CD4-positive, alpha-beta T cell treated with Interleukin-4 for 4 hours (primary cell): Measurements from ENCODE around the gene ITGA8.
"Not testable (repeated sequence)": the region's sequence is repeated elsewhere in the genome, so short reads cannot be mapped to it uniquely, and the experiment has no call there.

Source experiments
- DNase-seq: peaks from one replicate; pipeline ENCODE4 v3.0.0-alpha.2; 2020

Gene ITGA8

GRCh38 chr10:15719899-15720634, at the start of gene ITGA8:
TSS of gene ITGA8 (minus strand) at chr10:15719922. CDS start at chr10:15719771, 151 bp downstream.
- no peak for DNase-seq

- no peak for DNase-seq
These were observed 45.3 kb upstream of the ITGA8 start for GRCh38 chr10:15764892-15765454.

- DNase-seq, result no peak
These were observed 43.3 kb upstream of the ITGA8 start for GRCh38 chr10:15763006-15763405.

GRCh38 chr10:15762239-15762638, 42.5 kb upstream of the ITGA8 start:
- DNase-seq, result not testable (repeated sequence)

GRCh38 chr10:15761224-15761623, 41.5 kb upstream of the ITGA8 start:
- DNase-seq, result not testable (repeated sequence)

- DNase-seq, result no peak
These were observed 41.0 kb upstream of the ITGA8 start for GRCh38 chr10:15760681-15761080.

GRCh38 chr10:15759265-15759664, 39.5 kb upstream of the ITGA8 start:
- no peak for DNase-seq

- no peak for DNase-seq
These were observed 38.9 kb upstream of the ITGA8 start for GRCh38 chr10:15758618-15759017.

GRCh38 chr10:15754937-15755336, 35.2 kb upstream of the ITGA8 start:
- no peak for DNase-seq

- DNase-seq, result no peak
These were observed 31.3 kb upstream of the ITGA8 start for GRCh38 chr10:15751046-15751445.

- DNase-seq, result no peak
These were observed 28.4 kb upstream of the ITGA8 start for GRCh38 chr10:15748126-15748525.

- no peak for DNase-seq
These were observed 27.9 kb upstream of the ITGA8 start for GRCh38 chr10:15747632-15748031.

- no peak for DNase-seq
These were observed 26.0 kb upstream of the ITGA8 start for GRCh38 chr10:15745751-15746150.

- DNase-seq, result peak; percentile 34
These were observed 24.6 kb upstream of the ITGA8 start for GRCh38 chr10:15744217-15744865.

GRCh38 chr10:15743443-15743842, 23.7 kb upstream of the ITGA8 start:
- no peak for DNase-seq

GRCh38 chr10:15742836-15743235, 23.1 kb upstream of the ITGA8 start:
- no peak for DNase-seq

- DNase-seq, result no peak
These were observed 22.4 kb upstream of the ITGA8 start for GRCh38 chr10:15742102-15742501.

- DNase-seq, result no peak
These were observed 21.9 kb upstream of the ITGA8 start for GRCh38 chr10:15741581-15741980.

GRCh38 chr10:15740261-15740660, 20.5 kb upstream of the ITGA8 start:
- DNase-seq, result no peak

GRCh38 chr10:15739254-15739970, 19.7 kb upstream of the ITGA8 start:
- DNase-seq, result no peak

- no peak for DNase-seq
These were observed 18.7 kb upstream of the ITGA8 start for GRCh38 chr10:15738270-15738925.

- DNase-seq, result no peak
These were observed 17.9 kb upstream of the ITGA8 start for GRCh38 chr10:15737656-15738055.

GRCh38 chr10:15735763-15736162, 16.0 kb upstream of the ITGA8 start:
- no peak for DNase-seq
